GM08714 (cell line): ENCODE measurements around the gene PPP2R3A.
"Not testable (repeated sequence)": the region's sequence is repeated elsewhere in the genome, so short reads cannot be mapped to it uniquely, and the experiment has no call there.

Source experiments
- H3K4me3 ChIP-seq: fragments of 200-500 bp; sonication (Bioruptor generic); 2 replicates; pipeline ENCODE4 v1.5.1; 2014; ENCODE audit warnings: mild to moderate bottlenecking, low read length, inconsistent platforms
- ZNF274 ChIP-seq: IDR thresholded peaks from 2 replicates; pipeline ENCODE4 v1.6.1; 2012; ENCODE audit warnings: mild to moderate bottlenecking, low read depth, low read length

Gene PPP2R3A

DNA sequence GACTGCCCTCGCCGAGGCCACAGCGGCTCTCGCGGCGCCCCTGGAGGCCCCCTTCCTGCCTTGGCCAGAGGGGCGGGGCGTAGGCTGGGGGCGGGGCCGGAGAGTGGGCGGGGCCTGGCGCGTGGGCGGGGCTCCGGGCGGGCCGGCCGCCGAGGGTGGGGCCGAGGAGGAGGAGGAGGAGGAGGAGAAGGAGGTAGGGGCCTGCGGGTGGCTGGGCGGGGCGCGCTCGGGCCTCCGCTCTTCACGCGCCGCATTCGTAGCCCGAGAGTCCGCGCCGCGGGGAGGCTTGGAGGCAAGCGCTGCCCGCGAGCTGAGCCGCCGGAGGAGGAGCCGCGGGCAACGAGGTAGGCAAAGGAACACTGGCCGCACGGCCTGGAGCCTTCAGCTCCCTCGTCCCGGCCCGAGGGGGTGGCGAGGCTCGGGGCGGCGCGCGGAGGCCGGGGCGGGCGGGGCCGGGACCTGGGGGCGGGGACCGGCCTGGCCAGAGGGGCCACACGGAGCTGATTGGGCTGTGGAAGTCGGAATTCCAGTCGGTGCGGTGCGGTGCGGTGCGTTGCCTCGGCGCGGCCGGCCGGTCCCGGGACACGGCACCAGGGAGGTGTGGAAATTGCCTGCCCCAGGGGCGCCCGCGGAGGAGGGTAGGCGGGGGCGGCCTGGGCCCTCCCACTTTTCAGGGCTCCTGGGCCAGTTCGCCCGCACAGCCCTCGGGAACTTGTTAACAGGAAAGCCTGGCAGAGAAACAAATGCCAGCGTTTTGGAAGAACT lies at the start of gene PPP2R3A:
Gene PPP2R3A (plus strand): TSS at position 223 of the 765 bp plus-strand sequence. CDS start 35,771 bp downstream, outside the sequence.
- TF ChIP-seq ZNF274, result no peak
- peak within 1 kb of the TSS; percentile 72 for H3K4me3 ChIP-seq

GRCh38 chr3:135916310-135916709 lies 49.2 kb upstream of the PPP2R3A start:
- TF ChIP-seq ZNF274, result no peak
- no peak overlapping the region for H3K4me3 ChIP-seq

GRCh38 chr3:135917076-135917475 lies 48.5 kb upstream of the PPP2R3A start:
- TF ChIP-seq ZNF274, result no peak
- H3K4me3 ChIP-seq, result no peak overlapping the region

DNA sequence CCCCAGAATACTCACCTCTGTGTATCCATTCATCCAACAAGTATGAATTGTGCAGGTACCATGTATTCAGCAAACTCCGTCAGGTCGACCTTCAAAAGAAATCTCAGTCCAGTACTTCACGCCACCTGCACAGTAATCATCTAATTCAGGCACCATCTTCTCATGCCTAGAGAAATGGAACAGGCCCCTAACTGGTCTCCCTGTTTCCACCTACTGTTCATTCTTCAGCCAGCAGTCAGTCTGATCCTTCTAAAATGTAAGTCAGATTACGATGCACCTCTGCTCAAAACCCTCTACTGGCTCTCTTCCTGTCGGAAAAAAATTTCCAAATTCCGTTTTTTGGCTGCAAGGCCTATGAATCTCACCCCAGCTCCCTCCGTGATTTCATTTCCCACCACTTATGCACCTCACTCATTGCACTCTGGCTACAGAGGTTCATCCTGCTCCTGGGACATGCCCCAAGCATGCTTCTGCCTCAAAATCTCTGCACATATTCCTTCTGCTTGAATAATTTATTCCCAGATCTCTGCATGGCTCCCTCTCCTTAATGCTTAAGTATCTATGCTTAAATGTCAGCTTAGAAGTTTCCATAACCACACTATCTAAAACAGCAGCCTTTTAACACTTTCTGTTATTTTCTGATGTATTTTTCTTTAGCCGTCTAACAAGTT lies 47.5 kb upstream of the PPP2R3A start:
- no peak overlapping the region for H3K4me3 ChIP-seq
- TF ChIP-seq ZNF274, result no peak

DNA sequence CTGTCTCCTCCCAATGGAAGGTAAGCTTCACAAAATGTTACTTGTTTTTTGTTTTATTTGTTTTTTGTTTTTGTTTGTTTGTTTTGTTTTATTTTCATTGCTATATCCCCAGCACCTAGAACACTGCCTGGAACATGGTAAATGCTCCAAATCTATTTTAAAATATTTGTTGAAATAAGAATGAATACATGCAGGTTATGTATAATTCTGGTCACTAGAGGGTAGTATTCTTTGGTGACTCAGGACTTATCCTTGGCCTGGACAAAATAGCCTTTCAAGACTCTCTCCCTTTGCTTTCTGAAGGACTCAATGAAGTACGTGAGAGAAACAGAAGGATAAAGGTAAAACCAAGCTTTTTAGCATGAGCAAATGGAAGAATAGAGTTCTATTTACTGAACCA lies 46.9 kb upstream of the PPP2R3A start:
- no peak for TF ChIP-seq ZNF274
- no peak overlapping the region for H3K4me3 ChIP-seq

GRCh38 chr3:135920275-135920674 lies 45.3 kb upstream of the PPP2R3A start:
- TF ChIP-seq ZNF274, result no peak

GRCh38 chr3:135922903-135923250 lies 42.7 kb upstream of the PPP2R3A start:
- no peak for TF ChIP-seq ZNF274

More at GRCh38 chr3:135920275-135920674, 45.3 kb upstream of the PPP2R3A start:
- H3K4me3 ChIP-seq, result no peak overlapping the region

DNA sequence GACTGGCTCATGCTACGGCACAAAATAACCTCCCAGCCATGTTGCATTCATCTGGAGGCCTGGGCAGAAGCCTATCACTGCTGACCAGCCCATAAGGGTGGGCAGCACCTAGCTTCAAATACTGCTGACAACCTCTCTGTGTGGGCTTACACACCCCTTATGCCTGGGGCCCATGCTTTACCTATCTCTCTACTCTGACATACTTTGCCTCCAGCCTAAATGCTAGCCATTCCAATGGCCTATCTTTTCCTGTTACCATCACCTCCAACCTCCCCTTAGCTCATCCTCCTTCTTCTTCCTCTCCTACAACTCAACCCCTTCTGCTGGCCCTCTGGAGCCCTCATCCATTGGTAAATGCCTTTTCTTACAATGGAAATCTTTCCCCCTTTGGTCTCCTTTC lies 41.0 kb upstream of the PPP2R3A start:
- no peak overlapping the region for H3K4me3 ChIP-seq
- no peak for TF ChIP-seq ZNF274

More at GRCh38 chr3:135922903-135923250, 42.7 kb upstream of the PPP2R3A start:
- no peak overlapping the region for H3K4me3 ChIP-seq

GRCh38 chr3:135926664-135927063 lies 38.9 kb upstream of the PPP2R3A start:
- no peak for TF ChIP-seq ZNF274
- no peak overlapping the region for H3K4me3 ChIP-seq

- no peak for TF ChIP-seq ZNF274
- no peak overlapping the region for H3K4me3 ChIP-seq
These were observed 38.4 kb upstream of the PPP2R3A start for GRCh38 chr3:135927155-135927554.

GRCh38 chr3:135929670-135930069 lies 35.9 kb upstream of the PPP2R3A start:
- no peak for TF ChIP-seq ZNF274
- H3K4me3 ChIP-seq, result no peak overlapping the region

DNA sequence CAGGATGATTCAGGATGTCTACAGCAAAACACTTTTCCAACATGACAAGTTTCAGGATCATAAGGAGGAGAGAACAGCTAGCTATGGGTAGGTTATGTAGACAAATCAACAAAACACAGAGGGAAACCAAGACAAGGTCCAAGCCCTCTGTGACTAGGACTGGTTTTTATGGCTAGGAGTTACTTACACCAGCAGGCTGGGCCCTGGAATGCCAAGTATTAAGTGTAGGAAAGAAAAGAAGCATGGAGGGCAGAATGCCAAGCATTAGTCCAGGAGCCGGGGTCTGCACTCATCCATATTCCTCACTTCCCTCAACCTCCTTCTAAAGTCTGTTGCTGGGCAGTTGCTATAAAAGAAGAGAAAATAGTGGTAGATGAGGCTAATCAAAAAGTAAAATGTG lies 35.3 kb upstream of the PPP2R3A start:
- H3K4me3 ChIP-seq, result no peak overlapping the region
- TF ChIP-seq ZNF274, result no peak

- not testable (repeated sequence) for H3K4me3 ChIP-seq
These were observed 30.4 kb upstream of the PPP2R3A start for GRCh38 chr3:135935171-135935570.

- H3K4me3 ChIP-seq, result not testable (repeated sequence)
These were observed 27.8 kb upstream of the PPP2R3A start for GRCh38 chr3:135937766-135938165.

DNA sequence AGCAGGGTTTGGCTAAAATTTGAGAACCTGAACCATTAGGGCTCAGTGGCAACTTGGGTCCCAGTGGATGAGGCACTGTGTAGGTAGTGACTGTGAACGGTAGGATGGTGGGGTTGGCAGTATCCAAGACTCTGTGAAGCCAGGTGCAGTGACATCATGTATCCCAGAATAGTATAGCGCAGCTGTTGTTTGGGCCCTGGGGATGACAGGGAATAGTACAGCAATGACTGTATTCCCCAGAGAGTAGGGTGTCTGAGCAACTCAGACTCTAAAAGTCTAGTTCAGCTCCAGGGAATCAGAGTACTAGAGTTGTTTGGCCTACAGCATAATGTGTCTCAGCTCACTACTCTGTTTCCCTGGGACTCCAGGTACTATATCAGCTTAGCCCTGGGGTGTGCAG lies 20.7 kb upstream of the PPP2R3A start:
- TF ChIP-seq ZNF274, result no peak
- no peak overlapping the region for H3K4me3 ChIP-seq
